ENCODE results near the gene ASTL. TPM values are rescaled to one million over a fixed set of nuclear protein-coding genes. Genes with fewer than 3 reads are reported as not detected.

Gene ASTL
- total and polyA plus RNA-seq, 2 experiments from 2014 or later = not detected

GRCh38 chr2:96115631-96116423 lies 22.5 kb downstream of the ASTL start:
- H3K9me3 ChIP-seq (ENCODE audit: low read depth) = no peaks in the 10 kb centered on the region
- H2AFZ ChIP-seq = no peak overlapping the region
- no peak overlapping the region for H3K27ac ChIP-seq
- H4K20me1 ChIP-seq (ENCODE audit: insufficient read depth, poor library complexity, severe bottlenecking) = no peaks in the 10 kb centered on the region
- no peak for TF ChIP-seq EZH2phosphoT487 (IDR thresholded peaks at IDR 0.05; ENCODE audit: low read depth, severe bottlenecking, unreplicated experiment)
- no peak for TF ChIP-seq EZH2 (IDR thresholded peaks at IDR 0.05; ENCODE audit: borderline replicate concordance)
- no peak for TF ChIP-seq CTCF (IDR thresholded peaks at IDR 0.05; ENCODE audit: poor library complexity)
- no peak for DNase-seq (ENCODE audit: low spot score)
- H3K79me2 ChIP-seq = no peaks in the 10 kb centered on the region
- H3K4me3 ChIP-seq = peak overlapping the region; percentile 53
- peaks cover 19% of the 10 kb centered on the region for H3K27me3 ChIP-seq
- 61% methylated on average over 72 of the region's 77 CpGs for WGBS (ENCODE audit: low lambda C conversion rate, missing lambda C conversion rate)
- H3K36me3 ChIP-seq (replicated peaks; ENCODE audit: insufficient read depth, low read depth) = no peaks in the 10 kb centered on the region
- H3K9me2 ChIP-seq (replicated peaks; ENCODE audit: insufficient read depth) = no peaks in the 10 kb centered on the region
- peaks cover 4% of the 10 kb centered on the region for H3K4me1 ChIP-seq (ENCODE audit: insufficient read depth)
- peak overlapping the region; percentile 97 for H3K4me2 ChIP-seq

- Histone ChIP-seq H3K4me3 (no peak overlapping the region), H3K27me3 (peaks cover 16% of the 10 kb centered on the region), H3K4me1 (ENCODE audit: insufficient read depth) (peaks cover 4% of the 10 kb centered on the region), H3K36me3 (replicated peaks; ENCODE audit: insufficient read depth, low read depth) (no peaks in the 10 kb centered on the region), H3K27ac (no peak overlapping the region), H3K4me2 (no peak overlapping the region), H2AFZ (no peak overlapping the region), H4K20me1 (ENCODE audit: insufficient read depth, poor library complexity, severe bottlenecking) (no peaks in the 10 kb centered on the region), H3K9me2 (replicated peaks; ENCODE audit: insufficient read depth) (no peaks in the 10 kb centered on the region), H3K79me2 (no peaks in the 10 kb centered on the region), H3K9me3 (ENCODE audit: low read depth) (no peaks in the 10 kb centered on the region)
- WGBS (ENCODE audit: low lambda C conversion rate, missing lambda C conversion rate) = 97% methylated on average over 24 of the region's 24 CpGs
- no peak for TF ChIP-seq EZH2phosphoT487 (IDR thresholded peaks at IDR 0.05; ENCODE audit: low read depth, severe bottlenecking, unreplicated experiment)
- TF ChIP-seq EZH2 (IDR thresholded peaks at IDR 0.05; ENCODE audit: borderline replicate concordance) = no peak
- DNase-seq (ENCODE audit: low spot score) = no peak
These were observed 23.3 kb downstream of the ASTL start for GRCh38 chr2:96114903-96115581.

GRCh38 chr2:96114546-96114902 lies 23.8 kb downstream of the ASTL start:
- Histone ChIP-seq H3K4me3 (no peak overlapping the region), H3K9me2 (replicated peaks; ENCODE audit: insufficient read depth) (no peaks in the 10 kb centered on the region), H3K9me3 (ENCODE audit: low read depth) (no peaks in the 10 kb centered on the region), H3K4me1 (ENCODE audit: insufficient read depth) (peaks cover 4% of the 10 kb centered on the region), H3K36me3 (replicated peaks; ENCODE audit: insufficient read depth, low read depth) (no peaks in the 10 kb centered on the region), H2AFZ (no peak overlapping the region), H4K20me1 (ENCODE audit: insufficient read depth, poor library complexity, severe bottlenecking) (no peaks in the 10 kb centered on the region), H3K27ac (no peak overlapping the region), H3K79me2 (no peaks in the 10 kb centered on the region), H3K27me3 (peaks cover 11% of the 10 kb centered on the region), H3K4me2 (no peak overlapping the region)
- no peak for DNase-seq (ENCODE audit: low spot score)
- 96% methylated on average over 13 of the region's 13 CpGs for WGBS (ENCODE audit: low lambda C conversion rate, missing lambda C conversion rate)
- TF ChIP-seq CTCF (IDR thresholded peaks at IDR 0.05; ENCODE audit: poor library complexity) = no peak
- no peak for TF ChIP-seq EZH2 (IDR thresholded peaks at IDR 0.05; ENCODE audit: borderline replicate concordance)
- no peak for TF ChIP-seq EZH2phosphoT487 (IDR thresholded peaks at IDR 0.05; ENCODE audit: low read depth, severe bottlenecking, unreplicated experiment)

GRCh38 chr2:96113951-96114350 lies 24.4 kb downstream of the ASTL start:
- Histone ChIP-seq H2AFZ (no peak overlapping the region), H3K4me1 (ENCODE audit: insufficient read depth) (peaks cover 6% of the 10 kb centered on the region), H3K36me3 (replicated peaks; ENCODE audit: insufficient read depth, low read depth) (no peaks in the 10 kb centered on the region), H4K20me1 (ENCODE audit: insufficient read depth, poor library complexity, severe bottlenecking) (no peaks in the 10 kb centered on the region), H3K9me2 (replicated peaks; ENCODE audit: insufficient read depth) (no peaks in the 10 kb centered on the region), H3K4me2 (no peak overlapping the region), H3K27me3 (peaks cover 8% of the 10 kb centered on the region), H3K79me2 (no peaks in the 10 kb centered on the region), H3K27ac (no peak overlapping the region), H3K9me3 (ENCODE audit: low read depth) (no peaks in the 10 kb centered on the region), H3K4me3 (no peak overlapping the region)
- WGBS (ENCODE audit: low lambda C conversion rate, missing lambda C conversion rate) = 95% methylated on average over 17 of the region's 17 CpGs
- no peak for DNase-seq (ENCODE audit: low spot score)
- TF ChIP-seq CTCF (IDR thresholded peaks at IDR 0.05; ENCODE audit: poor library complexity) = no peak
- no peak for TF ChIP-seq EZH2 (IDR thresholded peaks at IDR 0.05; ENCODE audit: borderline replicate concordance)
- TF ChIP-seq EZH2phosphoT487 (IDR thresholded peaks at IDR 0.05; ENCODE audit: low read depth, severe bottlenecking, unreplicated experiment) = no peak
